ENCODE results near the gene CCND3.
A peak's percentile ranks its signal among the peaks of the same experiment; 100 is the strongest.

CCND3 gene

GRCh38 chr6:41941280-41942066 is at the start of gene CCND3:
Gene CCND3 (minus strand): TSS chr6:41941808. CDS start chr6:41941649, 159 bp downstream.
- DNase-seq (ENCODE audit: extremely low read depth in 1 of 2, low read depth in 1 of 2) = peak; percentile 35 to 78

DNA sequence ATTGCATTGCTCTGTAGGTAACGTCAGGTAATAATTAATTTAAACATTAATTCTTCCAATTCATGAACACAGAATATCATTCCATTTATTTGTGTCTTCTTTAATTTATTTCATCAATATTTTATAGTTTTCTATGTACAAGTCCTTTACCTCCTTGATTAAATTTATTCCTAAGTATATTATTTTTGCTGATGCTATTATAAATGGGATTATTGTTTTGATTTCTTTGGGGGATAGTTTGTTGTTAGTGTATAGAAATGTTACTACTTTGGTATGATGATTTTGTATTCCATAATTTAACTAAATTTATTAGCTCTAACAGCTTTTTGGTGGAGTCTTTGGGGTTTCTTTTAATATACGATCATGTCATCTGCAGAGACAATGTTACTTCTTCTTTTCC is 44.7 kb upstream of the CCND3 start:
- no peak for DNase-seq (ENCODE audit: extremely low read depth in 1 of 2, low read depth in 1 of 2)

- DNase-seq (ENCODE audit: extremely low read depth in 1 of 2, low read depth in 1 of 2) = no peak
These were observed 43.0 kb upstream of the CCND3 start for GRCh38 chr6:41984623-41985022.

DNA sequence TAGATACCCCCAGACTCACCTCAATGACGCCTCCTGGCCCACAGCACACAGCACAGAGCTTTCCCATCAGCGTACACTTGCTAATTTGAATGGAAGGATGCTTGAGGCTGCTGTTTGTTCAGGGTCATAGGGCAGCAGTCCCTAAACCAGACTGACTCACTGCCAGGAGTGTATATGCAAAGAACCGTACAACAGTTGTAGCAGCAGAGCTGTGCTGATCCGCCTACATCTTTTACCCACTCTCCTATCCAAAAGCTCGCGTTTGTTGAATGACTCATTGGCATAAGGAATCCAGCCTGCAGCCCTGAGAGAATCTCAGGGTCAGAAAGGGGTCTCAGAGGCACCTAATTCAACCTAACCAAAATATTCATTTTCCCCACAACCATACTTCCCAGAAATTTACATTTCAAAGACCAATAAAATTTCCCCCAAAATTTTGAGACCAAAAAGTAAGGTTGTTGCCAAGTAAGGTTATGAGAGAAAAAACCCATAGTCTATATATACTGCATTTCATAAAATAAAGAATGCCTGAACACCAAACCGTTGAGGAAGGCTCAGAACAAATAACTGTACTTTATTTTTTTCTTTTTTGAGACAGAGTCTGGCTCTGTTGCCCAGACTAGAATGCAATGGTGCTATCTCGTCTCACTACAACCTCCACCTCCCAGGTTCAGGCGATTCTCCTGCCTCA is 35.3 kb upstream of the CCND3 start:
- no peak for DNase-seq (ENCODE audit: extremely low read depth in 1 of 2, low read depth in 1 of 2)

DNA sequence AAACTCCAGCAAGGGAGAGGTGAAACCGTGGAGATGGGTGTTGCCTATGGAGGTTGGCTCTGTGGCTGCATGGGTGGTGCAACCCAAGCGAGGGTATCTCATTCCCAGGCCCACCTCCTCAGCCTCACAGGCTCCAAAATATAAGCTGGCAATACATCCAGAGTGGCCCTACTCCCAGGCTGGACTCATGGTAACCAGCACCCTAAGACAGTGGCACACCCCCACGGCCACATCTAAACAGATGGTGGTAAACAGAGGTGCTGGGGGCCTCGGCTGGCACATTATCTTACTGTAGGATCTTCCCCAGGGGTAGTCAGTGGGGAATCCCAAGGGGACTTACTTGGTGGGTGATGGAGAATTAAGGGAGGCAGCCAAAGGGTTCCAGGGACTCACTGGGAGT is 33.7 kb upstream of the CCND3 start:
- no peak for DNase-seq (ENCODE audit: extremely low read depth in 1 of 2, low read depth in 1 of 2)

DNA sequence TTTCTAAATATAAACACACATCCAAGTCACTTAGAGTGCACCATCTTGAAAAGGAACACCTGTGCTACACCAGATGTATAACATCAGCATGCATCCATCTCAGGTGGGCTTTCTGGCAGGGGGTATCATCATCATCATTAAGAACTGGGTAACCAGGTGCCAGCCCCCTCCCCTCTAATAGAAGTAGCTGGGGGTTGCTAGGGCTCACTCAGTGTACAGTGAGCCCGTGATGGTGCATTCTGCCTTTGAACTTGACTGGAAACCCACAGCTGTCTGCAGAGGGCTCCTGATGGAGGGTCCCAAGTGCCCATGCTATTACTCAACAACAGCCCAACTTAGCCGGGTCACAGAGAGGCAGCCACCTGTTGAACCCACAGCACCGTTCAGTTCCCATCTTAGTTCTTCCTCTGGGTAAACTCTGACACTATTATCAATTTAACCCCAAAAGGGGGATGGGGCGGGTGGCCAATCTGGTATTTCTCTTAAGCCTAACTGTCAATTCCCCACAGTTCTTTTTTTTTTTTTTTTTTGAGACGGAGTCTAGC is 32.7 kb upstream of the CCND3 start:
- DNase-seq (ENCODE audit: extremely low read depth in 1 of 2, low read depth in 1 of 2) = no peak

DNA sequence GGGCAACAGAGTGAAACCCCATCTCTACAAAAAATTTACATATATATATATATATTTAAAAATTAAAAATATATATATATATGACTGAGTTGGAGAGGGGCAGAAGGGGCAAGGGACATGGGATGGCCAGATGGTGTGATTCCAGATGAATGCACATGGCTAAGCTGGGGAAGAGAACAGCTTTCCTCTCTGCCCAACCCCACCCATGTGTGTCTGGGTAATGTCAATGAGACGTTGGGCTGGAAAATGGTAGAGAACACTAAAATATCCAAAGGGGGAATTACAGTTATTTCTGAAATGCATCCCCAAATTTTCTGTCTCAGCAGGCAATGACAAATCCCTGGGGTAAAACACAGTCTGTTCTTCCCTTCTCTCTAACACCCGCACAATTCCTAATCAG is 31.2 kb upstream of the CCND3 start:
- no peak for DNase-seq (ENCODE audit: extremely low read depth in 1 of 2, low read depth in 1 of 2)

DNA sequence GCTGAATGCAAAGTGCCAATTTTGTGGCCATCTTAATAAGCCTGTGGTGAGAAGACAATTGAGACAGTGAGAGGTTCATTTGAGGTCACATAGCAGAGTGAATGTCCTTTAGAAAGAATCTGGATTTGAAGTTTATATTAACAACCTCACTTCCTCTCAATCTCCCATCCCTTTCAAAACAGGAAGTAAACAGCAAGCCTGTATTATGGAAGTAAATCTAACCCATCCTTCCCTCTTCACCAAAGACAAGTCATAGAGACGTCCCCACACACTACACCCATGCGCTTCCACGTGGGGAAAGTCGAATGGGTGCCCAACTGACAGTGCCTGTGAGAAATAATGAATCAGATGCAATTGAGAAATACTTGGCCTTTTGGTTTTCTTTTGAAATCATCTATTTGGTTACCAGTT is 28.8 kb upstream of the CCND3 start:
- DNase-seq (ENCODE audit: extremely low read depth in 1 of 2, low read depth in 1 of 2) = no peak

GRCh38 chr6:41967312-41968287 is 26.0 kb upstream of the CCND3 start:
- no peak for DNase-seq (ENCODE audit: extremely low read depth in 1 of 2, low read depth in 1 of 2)

DNA sequence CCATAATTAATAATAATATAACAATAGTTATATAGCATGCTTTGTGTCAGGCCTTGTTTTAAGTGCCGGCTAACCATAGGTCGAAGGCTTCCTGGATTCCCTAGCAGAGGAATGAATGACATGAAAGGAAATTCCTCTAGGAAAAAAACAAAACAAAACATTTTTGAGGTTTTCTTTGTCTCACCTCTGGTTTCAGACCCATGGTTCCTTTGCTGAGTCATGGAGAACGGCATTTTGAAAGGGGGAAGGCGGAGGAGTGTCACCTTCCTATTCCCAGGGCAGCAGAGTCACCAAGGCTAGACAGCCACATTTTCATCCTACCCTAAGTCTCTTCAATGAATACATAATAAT is 25.3 kb upstream of the CCND3 start:
- no peak for DNase-seq (ENCODE audit: extremely low read depth in 1 of 2, low read depth in 1 of 2)

DNA sequence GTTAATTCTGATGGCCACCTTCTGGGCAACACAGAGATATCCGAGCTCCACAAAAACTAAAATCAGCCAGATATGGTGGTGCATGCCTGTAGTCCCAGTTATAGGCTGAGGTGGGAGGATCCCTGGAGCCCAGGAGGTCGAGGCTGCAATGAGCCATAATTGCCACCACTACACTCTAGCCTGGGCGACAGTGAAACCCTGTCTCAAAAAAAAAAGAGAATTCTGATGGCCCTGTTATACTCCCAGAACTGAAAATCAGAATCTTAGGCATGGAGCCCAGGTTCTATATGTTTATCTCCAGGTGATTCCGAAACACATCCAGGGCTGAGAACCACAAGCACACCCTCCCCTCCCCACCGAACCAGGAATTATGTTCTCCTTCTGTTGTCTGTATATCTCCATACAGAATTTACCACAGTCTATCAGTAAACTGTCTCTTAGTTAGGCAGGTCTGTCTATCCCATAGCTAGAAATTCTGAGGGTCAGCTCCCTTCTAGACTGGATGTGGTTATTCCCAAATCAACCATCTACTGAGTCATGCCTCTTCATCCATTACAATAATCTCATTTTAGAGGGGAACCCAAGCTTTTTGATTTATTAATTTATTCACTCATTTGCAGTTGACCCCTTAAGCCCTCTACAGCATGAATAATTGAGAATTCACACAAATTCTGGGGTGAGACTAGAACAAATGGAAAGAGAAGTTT is 24.8 kb upstream of the CCND3 start:
- no peak for DNase-seq (ENCODE audit: extremely low read depth in 1 of 2, low read depth in 1 of 2)

DNA sequence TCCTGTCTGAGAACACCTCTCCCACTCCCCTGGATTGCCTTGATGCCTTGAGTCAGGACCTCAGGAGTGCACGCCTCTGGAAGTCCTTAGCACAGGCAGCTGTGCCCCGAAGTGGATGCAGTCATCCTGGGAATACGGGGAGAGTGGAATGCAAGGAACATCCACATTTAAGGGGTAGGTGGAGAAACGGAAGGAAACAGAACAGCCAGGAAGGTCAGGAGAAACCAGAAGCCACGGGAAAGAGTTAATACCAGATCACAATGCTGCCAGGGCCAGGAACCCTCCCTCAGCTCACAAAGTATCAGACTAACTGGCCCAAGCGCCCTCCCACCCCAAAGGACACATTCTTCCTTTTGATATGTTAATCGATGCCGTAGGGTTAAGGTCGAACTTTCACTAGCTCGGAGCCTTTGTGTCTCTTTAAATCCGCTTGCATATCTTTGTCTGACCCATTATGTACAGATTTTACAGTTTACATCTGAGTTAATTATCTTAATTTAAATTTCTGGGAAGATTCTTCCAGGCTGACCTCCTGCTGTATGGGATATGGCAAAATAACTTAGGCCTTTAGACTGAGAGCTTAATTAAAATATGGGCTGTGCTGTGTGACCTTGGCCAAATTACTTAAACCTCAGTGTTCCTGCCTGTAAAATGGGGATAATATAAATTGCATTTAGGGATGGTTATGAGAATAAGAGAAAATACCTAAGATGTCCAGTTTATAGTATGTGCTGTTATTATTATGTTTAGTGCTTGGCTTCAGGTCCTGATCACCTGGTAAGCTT is 24.0 kb upstream of the CCND3 start:
- DNase-seq (ENCODE audit: extremely low read depth in 1 of 2, low read depth in 1 of 2) = no peak

GRCh38 chr6:41964201-41964887 is 22.7 kb upstream of the CCND3 start:
- DNase-seq (ENCODE audit: extremely low read depth in 1 of 2, low read depth in 1 of 2) = no peak

- DNase-seq (ENCODE audit: extremely low read depth in 1 of 2, low read depth in 1 of 2) = no peak
These were observed 21.8 kb upstream of the CCND3 start for GRCh38 chr6:41963371-41963770.

GRCh38 chr6:41960028-41960427 is 18.4 kb upstream of the CCND3 start:
- no peak for DNase-seq (ENCODE audit: extremely low read depth in 1 of 2, low read depth in 1 of 2)

- DNase-seq (ENCODE audit: extremely low read depth in 1 of 2, low read depth in 1 of 2) = no peak
These were observed 16.6 kb upstream of the CCND3 start for GRCh38 chr6:41958022-41958856.

GRCh38 chr6:41957117-41957516 is 15.5 kb upstream of the CCND3 start:
- DNase-seq (ENCODE audit: extremely low read depth in 1 of 2, low read depth in 1 of 2) = no peak

DNA sequence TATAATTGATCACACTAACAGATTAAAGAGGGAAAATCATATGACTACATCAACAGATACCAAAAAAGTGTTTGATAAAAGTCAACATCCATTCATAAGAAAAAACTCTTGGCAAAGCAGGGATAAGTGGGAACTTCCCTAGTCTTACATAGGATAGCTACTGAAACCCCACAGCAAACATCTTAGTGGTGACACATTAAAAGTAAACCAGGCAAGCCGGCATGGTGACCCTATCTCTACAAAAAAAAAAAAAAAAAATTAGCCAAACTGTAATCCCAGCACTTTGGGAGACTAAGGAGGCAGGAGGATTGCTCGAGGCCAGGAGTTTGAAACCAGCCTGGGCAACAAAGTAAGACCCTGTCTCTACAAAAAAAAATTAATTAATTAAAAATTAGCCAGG is 13.8 kb upstream of the CCND3 start:
- no peak for DNase-seq (ENCODE audit: extremely low read depth in 1 of 2, low read depth in 1 of 2)

Data from activated CD8-positive, alpha-beta memory T cell treated with anti-CD3 and anti-CD28 coated beads for 1 hour (primary cell).